Peyer's patch (tissue), 4 donors: ENCODE measurements around the gene CCDC182.

ENCODE experiments used
- CTCF ChIP-seq, 6 experiments: fragments of 450-650 bp in 4 of 6; fragments of 200-600 bp in 2 of 6; sonication (generic) in 1 of 6; IDR thresholded peaks; one replicate each; pipeline ENCODE4 v1.5.1; 2017 to 2019; ENCODE audit warnings: antibody characterized with exemption in 6 of 6, mild to moderate bottlenecking in 3 of 6, moderate library complexity in 1 of 6
- POLR2A ChIP-seq, 2 donors: fragments of 450-650 bp; IDR thresholded peaks; one replicate each; pipeline ENCODE4 v1.5.1; 2017; ENCODE audit warnings: antibody characterized with exemption in 2 of 2, mild to moderate bottlenecking in 2 of 2, moderate library complexity in 2 of 2

- no peak for TF ChIP-seq CTCF (IDR thresholded peaks at IDR 0.05)
- no peak for TF ChIP-seq POLR2A (IDR thresholded peaks at IDR 0.05)
These were observed 36.7 kb downstream of the CCDC182 start for GRCh38 chr17:57708410-57708809.
